GM18508 (cell line): Measurements from ENCODE around the gene SLC26A5.
"Not testable (repeated sequence)": the region's sequence is repeated elsewhere in the genome, so short reads cannot be mapped to it uniquely, and the experiment has no call there.

Source experiments
- ATAC-seq: cut with Tn5 transposase; IDR thresholded peaks from one replicate; pipeline ENCODE4 v1.9.1; 2021; ENCODE audit warnings: moderate number of reproducible peaks; ENCODE audit not compliant: insufficient read depth, unreplicated experiment

Gene SLC26A5, protein sequence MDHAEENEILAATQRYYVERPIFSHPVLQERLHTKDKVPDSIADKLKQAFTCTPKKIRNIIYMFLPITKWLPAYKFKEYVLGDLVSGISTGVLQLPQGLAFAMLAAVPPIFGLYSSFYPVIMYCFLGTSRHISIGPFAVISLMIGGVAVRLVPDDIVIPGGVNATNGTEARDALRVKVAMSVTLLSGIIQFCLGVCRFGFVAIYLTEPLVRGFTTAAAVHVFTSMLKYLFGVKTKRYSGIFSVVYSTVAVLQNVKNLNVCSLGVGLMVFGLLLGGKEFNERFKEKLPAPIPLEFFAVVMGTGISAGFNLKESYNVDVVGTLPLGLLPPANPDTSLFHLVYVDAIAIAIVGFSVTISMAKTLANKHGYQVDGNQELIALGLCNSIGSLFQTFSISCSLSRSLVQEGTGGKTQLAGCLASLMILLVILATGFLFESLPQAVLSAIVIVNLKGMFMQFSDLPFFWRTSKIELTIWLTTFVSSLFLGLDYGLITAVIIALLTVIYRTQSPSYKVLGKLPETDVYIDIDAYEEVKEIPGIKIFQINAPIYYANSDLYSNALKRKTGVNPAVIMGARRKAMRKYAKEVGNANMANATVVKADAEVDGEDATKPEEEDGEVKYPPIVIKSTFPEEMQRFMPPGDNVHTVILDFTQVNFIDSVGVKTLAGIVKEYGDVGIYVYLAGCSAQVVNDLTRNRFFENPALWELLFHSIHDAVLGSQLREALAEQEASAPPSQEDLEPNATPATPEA

DNA sequence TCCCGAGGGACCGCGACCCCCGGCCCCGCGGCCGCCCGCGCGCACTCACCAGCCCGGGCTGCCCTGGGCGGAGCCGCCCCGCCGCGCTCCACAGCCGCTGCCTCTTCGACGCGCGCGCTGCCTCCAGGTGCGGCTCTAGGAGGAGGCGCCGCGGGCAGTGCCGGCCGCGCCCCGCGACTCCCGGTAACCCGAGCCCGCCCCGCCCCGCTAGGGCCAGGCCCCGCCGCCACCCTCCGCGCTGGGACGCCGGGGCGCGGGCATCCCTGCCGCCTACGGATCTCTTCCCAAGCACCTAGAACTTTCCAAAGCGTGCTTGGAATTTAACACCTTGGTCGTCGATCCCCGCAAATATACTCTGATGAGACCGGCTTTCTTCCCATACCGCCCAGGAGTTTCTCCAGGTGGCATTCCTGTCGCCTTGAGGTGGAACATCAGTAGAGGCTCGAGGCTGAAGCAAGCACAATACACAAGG, at the start of gene SLC26A5:
Gene SLC26A5, minus strand, starts transcription at position 159 of the 472 bp plus-strand sequence. CDS start 24,693 bp downstream, outside the sequence.
- no peak for ATAC-seq

DNA sequence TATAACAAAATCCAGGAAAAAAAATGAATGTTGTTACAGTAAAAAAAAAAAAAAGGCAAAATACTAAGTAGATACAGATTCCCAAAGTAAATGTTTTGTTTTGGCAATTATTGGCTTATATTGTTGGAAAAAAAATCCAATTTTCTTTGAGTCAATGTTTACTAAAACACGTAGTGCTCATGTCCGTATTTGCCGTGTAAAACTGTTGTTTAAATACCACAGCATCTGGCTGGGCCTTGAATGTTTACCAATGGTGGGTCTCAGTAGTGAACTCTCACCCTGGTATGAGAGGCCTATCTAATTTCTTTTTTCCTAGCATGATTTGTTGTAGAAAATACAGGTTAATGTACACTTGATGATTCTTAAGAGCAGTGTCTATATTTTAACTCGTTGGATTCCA, 41.4 kb upstream of the SLC26A5 start:
- no peak for ATAC-seq

DNA sequence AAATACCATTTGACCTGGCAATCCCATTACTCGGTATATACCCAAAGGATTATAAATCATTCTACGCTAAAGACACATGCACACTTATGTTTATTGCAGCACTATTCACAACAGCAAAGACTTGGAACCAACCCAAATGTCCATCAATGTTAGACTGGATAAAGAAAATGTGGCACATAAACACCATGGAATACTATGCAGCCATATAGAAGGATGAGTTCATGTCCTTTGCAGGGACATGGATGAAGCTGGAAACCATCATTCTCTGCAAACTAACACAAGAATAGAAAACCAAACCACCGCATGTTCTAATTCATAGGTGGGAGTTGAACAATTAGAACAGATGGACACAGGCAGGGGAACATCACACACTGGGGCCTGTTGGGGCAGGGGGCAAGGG, 40.9 kb upstream of the SLC26A5 start:
- ATAC-seq = not testable (repeated sequence)

DNA sequence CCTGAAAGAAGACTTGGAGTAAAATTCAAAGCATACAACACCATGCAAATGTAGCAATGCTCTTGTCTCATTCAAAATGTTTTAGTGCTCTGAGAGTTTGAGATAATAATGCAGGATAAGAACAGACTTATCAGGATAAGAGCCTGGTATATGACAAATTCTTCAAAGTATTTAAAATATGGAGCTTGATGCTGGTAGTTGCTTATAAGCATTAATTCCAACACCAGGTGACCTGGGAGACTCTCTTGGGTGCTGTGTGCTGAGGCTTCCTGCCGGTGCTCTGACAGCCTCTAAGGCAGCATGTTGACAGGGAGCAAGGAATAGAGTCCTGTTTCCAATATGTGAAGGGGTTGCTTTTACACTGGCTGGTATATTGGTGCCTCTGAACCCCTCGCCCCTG, 34.8 kb upstream of the SLC26A5 start:
- ATAC-seq = no peak

DNA sequence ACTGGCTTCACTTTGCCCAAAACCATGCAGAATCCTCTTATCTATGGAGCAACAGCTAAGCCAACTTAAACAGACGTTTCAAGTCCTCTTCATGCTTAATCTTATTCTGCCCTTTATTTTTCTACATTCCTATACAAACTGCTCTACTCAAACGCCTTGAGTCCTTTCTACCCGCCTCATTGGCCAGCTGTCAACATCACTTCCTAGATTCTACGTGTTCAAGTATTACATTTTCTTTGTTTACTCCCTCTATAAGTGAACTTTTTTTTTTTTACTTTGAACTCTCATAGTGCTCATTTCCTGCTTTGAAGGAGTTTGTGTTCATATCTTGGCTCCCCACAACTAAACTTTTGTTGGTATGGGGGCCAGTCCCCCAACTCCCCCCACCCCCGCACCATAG, 28.9 kb upstream of the SLC26A5 start:
- no peak for ATAC-seq

DNA sequence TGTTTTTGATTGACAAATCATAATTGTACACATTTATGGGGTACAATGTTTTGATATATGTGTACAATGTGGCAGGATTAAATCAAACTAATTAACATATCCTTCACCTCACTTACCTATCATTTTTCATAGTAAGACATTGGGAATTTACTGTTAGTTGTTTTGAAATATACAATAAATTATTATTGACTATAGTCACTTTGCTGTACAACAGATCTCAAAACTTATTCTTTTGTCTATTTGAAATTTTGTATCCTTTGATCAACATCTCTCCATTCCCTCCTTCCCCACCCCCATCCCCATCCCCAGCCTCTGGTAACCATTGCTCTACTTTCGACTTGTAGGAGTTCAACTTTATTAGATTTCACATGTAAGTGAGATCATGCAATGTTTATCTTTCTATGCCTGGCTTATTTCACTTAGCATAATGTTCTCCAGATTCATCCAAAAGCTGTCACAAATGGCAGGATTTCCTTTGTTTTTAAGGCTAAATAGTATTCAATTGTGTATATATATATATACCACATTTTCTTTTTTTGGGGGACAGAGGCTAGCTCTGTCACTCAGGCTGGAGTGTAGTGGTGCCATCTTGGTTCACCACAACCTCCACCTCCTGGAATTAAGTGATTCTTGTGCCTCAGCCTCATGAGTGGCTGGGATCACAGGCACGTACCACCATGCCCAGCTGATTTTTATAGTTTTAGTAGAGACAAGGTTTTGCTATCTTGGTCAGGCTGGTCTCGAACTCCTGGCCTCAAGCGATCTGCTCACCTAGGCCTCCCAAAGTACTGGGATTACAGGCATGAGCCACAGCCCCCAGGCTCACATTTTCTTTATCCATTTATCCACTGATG, 23.3 kb upstream of the SLC26A5 start:
- no peak for ATAC-seq

DNA sequence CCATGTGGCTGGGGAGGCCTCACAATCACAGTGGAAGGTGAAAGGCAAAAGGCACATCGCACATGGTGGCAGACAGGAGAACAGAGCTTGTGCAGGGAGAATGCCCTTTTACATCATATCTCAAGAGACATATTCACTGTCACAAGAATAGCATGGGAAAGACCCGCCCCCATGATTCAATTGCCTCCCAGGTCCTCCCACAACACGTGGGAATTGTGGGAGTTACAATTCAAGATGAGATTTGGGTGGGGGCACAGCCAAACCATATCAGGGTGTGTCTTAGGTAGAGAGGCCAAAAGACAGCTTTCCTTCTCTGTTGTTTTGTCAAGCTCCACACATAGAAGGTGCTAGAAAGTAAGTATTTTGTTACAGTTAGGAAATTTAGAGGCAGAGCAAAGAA, 20.8 kb upstream of the SLC26A5 start:
- ATAC-seq = no peak

DNA sequence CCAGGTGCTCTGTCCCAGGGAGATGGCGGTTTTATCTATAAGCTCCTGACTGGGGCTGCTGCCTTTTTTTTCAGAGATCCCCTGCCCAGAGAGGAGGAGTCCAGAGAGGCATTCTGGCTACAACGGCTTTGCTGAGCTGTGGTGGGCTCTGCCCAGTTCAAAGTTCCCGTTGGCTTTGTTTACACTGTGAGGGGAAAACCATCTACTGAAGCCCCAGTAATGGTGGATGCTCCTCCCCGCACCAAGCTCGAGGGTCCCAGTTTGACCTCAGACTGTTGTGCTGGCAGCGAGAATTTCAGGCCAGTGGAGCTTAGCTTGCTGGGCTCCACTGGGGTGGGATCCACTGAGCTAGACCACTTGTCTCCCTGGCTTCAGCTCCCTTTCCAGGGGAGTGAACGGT, 16.4 kb upstream of the SLC26A5 start:
- no peak for ATAC-seq

DNA sequence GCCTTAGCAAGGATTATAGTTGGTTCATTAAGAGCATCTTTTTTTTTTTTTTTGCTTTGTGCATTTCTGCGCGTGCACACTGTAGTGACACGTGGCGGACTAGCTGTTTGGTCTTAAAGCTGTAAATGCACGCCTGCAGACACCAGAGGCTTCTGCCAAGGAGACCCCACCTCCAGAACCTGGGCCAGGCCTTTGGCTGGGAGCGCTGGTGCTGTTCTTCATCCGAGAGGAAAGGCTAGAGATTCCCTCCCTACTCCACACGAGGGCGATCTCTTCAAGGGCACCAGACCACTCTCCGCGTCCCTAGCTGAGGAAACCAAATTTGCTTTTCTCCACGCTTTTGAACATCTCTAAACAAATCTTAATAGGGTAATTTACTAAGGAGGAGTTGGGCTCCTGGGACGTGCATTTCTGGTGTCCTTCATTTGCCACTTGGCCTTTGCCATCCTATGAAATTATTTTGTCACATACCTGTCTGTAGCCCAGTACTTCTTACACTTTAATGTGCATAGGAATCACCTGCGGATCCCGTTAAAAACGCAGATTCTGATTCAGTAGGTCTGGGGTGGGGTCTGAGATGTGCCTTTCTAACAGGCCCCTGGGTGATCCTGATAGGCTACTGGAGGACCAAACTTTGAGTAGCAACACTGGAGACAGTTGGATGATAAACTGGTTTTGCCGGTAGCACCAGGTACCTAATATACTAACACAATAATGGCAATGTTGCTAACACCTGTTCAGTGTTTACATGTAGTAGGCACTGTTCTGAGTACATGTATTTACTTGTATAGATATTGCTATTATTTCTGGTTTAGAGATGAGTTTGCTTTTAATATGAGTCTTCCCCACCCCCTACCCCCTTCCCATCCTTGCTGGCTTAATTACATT, 1.3 kb upstream of the SLC26A5 start:
- ATAC-seq = no peak

DNA sequence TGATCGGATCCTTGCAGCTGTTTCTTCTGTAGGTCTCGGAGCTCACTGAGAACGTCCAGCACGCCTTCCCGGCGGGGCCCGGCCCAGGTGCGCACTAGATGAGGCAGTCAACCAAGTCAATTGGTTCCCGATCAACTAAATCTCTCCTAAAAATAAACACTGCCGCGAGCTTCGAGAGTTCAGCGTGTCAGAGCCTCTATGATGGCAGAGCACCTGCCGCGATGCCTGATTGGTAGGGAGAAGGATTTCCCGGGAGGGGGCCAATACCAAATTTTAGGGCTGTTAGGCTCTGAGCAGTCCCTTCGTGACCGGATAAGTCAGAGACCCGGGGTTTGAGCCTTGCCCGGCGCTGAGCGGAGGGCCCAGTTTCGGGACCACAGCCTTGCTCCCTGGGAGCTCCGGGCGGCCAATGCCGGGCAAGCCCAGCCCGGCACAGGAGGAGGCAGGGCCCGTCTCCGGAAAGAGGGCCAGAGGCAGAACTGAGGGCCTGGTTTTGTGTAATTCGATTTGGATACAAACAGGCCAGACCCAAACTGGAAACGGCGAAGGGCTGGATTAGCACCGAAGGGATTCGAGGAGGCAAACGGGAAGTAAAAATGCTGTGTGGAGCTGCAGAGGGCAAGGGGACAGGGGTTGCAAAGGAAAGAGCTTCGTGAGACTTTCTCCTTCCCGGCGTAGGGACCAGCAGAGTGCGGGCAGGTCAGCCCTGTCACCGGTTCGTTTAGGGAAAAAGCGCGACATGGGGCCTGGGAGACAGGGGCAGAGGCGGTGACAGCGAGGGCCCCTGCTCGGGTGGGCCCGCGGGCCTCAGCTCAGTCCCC, 569 bp downstream of the SLC26A5 start:
- ATAC-seq = no peak

DNA sequence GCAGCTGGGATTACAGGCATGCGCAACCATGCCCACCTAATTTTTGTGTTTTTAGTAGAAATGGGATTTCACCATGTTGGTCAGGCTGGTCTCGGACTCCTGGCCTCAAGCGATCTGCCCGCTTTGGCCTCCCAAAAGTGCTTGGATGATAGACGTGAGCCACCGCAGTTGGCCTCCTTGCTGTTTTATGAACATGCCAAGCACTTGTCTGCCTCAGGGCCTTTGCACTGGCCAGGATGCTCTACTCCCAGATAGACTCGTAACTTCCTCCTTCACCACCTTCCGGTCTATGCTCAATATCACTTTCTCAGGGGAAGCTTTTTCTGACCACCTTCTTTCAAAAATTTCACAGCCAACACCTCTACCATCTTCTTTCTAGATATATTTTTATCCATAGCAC, 6.3 kb downstream of the SLC26A5 start:
- ATAC-seq = no peak

DNA sequence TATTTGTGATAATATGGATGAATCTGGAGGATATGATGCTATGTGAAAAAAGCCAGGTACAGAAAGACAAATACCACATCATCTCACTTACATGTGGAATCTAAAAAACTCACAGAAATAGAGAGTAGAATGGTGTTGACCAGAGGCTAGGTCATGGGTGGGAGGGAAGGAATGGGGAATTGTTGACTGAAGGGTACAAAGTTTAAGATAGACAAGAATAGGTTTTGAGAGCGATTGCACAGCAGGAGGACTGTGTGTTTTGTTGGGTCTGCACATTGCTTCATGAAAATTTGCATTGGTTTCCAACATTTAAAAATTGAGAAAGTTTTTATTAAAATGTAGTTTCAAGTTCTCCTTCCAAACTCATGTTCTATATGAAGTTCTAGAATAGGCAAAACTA, 8.4 kb downstream of the SLC26A5 start:
- no peak for ATAC-seq

DNA sequence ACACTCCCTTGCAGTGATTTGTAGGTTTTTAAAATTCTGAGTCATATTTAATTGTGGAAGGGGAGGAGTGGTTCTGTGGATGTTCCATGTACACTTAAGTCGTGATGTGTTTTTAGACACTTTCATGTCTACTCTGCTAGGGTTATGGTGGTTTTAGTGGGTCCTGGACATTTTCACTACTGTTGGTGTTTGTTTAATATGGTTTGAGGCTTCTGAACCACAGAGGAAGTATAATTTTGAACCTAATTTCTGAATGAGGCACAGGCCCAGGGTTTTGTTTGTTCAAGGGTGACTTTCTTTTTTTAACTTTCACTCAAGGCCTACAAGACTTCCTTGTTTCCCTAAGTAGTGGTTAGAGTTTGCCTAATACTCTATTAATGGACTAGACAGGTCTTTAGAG, 13.3 kb downstream of the SLC26A5 start:
- no peak for ATAC-seq

DNA sequence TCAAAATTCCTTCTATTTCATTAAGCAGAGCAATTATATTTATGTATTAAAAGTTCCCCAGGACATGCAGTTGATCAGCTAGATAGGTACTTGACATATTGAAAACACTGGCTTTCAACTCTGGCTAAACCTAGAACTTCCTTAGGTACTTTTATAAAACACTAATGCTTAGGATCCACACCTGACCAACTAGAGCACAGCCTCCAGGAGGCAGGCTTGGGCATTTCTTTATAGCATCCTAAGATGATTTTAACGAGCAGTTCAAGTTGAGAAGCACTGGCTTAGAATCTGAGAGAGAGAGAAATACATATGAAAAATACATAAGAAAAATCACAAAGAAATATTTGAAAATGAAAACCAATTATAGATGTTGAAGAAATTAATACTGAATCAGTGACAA, 20.8 kb downstream of the SLC26A5 start:
- no peak for ATAC-seq

DNA sequence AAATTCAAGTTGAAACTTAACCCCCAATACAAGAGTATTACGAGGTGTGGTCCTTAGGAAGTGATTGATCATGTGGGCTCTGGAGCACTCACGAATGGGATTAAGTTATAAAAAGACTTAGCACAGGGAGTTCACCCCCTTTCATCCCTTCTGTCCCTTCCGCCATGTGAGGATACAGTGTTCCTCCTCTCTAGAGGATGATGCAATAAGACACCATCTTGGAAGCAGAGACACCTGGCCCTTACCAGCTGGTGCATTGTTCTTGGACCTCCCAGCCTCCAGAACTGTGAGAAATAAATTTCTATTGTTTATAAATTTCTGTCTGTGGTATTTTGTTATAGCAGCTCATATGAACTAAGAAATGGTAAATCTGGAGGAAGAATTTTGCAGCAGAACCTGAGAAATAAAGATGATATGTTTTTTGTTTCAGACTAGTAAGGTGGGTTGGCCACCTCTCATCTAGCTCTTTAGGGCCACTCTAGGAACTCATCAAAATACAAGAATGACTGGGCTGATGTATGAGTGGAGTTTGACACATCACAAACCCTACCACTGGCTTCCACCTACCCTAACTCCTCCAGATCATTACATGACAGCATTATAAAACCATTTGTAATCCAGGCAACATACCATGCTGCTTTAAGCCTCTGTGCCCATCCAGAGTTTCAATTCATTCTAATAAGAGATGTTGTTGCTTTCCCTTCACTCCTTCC, 22.4 kb downstream of the SLC26A5 start:
- ATAC-seq = no peak

DNA sequence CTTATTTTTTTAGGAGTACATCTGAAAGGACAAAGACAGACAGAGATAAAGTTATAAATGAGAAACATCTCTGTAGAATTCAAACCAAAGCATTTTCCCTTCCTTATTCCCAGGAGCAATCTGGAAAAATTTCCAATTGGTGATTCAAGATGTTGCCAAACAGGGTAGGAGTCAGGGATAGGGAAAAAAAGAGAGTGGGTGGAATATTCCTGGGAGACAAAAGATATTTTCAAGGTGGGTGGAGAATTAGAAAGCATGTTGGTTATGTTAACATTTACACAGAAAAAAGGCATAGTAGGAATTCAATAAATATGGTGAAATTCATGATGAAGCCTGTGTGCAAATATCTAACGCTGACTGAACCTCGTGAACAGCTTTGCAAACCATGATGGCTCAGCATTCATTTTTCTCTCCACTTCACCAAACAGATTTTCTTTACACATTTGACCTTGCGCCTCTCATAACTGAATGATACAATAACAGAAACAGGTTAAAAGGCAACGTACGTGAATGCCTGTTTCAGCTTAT, 25.1 kb downstream of the SLC26A5 start:
- ATAC-seq = no peak

DNA sequence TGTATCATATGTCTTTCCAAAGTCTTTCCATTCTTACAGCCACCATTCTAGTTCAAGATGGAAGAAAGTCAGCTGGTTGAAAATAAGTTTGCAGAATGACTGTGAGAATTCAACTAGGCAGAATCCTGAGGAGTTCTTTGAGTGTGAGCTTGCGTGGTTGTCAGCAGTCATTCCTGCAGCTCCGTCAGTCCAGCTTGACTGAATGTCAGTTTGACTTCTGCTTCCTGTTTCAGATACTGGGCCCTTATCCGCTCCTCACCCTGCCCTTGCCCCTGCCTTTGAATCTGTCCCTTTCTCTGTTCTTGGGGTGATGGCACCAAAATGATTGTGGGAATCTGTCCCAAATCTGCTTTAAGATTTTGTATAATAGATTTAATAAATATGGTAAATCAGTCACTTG, 27.8 kb downstream of the SLC26A5 start:
- no peak for ATAC-seq

DNA sequence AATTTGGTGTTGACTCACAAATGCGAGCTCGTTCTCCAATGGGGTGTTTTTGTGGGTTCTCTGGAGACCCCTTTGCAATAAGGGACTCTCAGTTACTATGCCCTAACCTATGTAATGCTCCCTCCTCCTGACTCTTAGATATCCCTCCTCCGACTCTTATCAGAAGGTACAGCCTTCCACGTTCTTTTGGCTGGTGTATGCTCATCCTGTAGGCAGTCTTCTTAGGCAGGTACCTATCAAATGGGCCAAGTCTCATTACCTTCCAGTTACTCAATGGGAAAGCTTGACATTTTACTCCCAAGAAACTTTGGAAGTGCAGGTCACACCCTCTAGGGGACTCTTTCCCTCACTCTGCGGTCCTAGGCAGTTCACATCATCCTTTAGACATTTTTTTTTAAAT, 32.6 kb downstream of the SLC26A5 start:
- no peak for ATAC-seq
